HEK293T (cell line): ENCODE data around the gene AKIRIN2.

ENCODE experiments used
- CTCF ChIA-PET: fragments of 350-600 bp; formaldehyde crosslinking; extraction: SDS; loops from one replicate; lab custom pipeline; 2021; ENCODE audit warnings: antibody characterized with exemption, inconsistent platforms; lab: Yijun Ruan, JAX
- POLR2A ChIA-PET: fragments of 350-600 bp; formaldehyde crosslinking; extraction: SDS; loops from one replicate; lab custom pipeline; 2020; ENCODE audit warnings: antibody characterized with exemption, inconsistent platforms; lab: Yijun Ruan, JAX
- DNase-seq: peaks from one replicate; pipeline ENCODE4 v3.0.0; 2012; ENCODE audit warnings: mixed read lengths; ENCODE audit errors: extremely low spot score
- ARNT ChIP-seq: fragments of 450-650 bp; IDR thresholded peaks from 2 replicates; pipeline ENCODE4 v1.6.1; 2017; ENCODE audit warnings: mild to moderate bottlenecking
- BHLHE40 ChIP-seq: fragments of 450-650 bp; IDR thresholded peaks from 2 replicates; pipeline ENCODE4 v1.6.1; 2016; ENCODE audit warnings: mild to moderate bottlenecking, moderate library complexity, borderline replicate concordance
- CTBP1 ChIP-seq: fragments of 450-650 bp; IDR thresholded peaks from 2 replicates; pipeline ENCODE4 v1.6.1; 2016; ENCODE audit warnings: borderline replicate concordance
- ELF4 ChIP-seq: fragments of 450-650 bp; IDR thresholded peaks from 2 replicates; pipeline ENCODE4 v1.6.1; 2017; ENCODE audit warnings: antibody characterized with exemption
- FOXA1 ChIP-seq: fragments of 450-650 bp; IDR thresholded peaks from 2 replicates; pipeline ENCODE4 v1.6.1; 2016; ENCODE audit warnings: mild to moderate bottlenecking
- FOXK2 ChIP-seq: fragments of 450-650 bp; IDR thresholded peaks from 2 replicates; pipeline ENCODE4 v1.6.1; 2016; ENCODE audit warnings: mild to moderate bottlenecking
- FOXM1 ChIP-seq: fragments of 450-650 bp; IDR thresholded peaks from 2 replicates; pipeline ENCODE4 v1.6.1; 2017; ENCODE audit warnings: mild to moderate bottlenecking, borderline replicate concordance
- HDGF ChIP-seq: fragments of 450-650 bp; IDR thresholded peaks from 2 replicates; pipeline ENCODE4 v1.6.1; 2017; ENCODE audit warnings: antibody characterized with exemption, borderline replicate concordance
- L3MBTL2 ChIP-seq: fragments of 450-650 bp; conservative IDR thresholded peaks from 2 replicates; pipeline ENCODE4 v1.6.1; 2016; ENCODE audit warnings: mild to moderate bottlenecking
- LEF1 ChIP-seq: fragments of 450-650 bp; IDR thresholded peaks from 2 replicates; pipeline ENCODE4 v1.6.1; 2017; ENCODE audit warnings: mild to moderate bottlenecking, borderline replicate concordance
- NFRKB ChIP-seq: fragments of 450-650 bp; IDR thresholded peaks from 2 replicates; pipeline ENCODE4 v1.6.1; 2016; ENCODE audit warnings: mild to moderate bottlenecking, moderate library complexity
- PKNOX1 ChIP-seq: fragments of 450-650 bp; IDR thresholded peaks from 2 replicates; pipeline ENCODE4 v1.6.1; 2016
- SP1 ChIP-seq: fragments of 450-650 bp; IDR thresholded peaks from 2 replicates; pipeline ENCODE4 v1.6.1; 2017
- SUZ12 ChIP-seq: fragments of 450-650 bp; IDR thresholded peaks from 2 replicates; pipeline ENCODE4 v1.6.1; 2016; ENCODE audit warnings: mild to moderate bottlenecking
- TARDBP ChIP-seq: fragments of 450-650 bp; IDR thresholded peaks from 2 replicates; pipeline ENCODE4 v1.6.1; 2016
- ZNF384 ChIP-seq: fragments of 450-650 bp; IDR thresholded peaks from 2 replicates; pipeline ENCODE4 v1.6.1; 2016

AKIRIN2 gene

GRCh38 chr6:87684895-87685654 is 17.0 kb downstream of the AKIRIN2 start:
- TF ChIP-seq PKNOX1, result no peak
- no peak for TF ChIP-seq TARDBP
- no peak for TF ChIP-seq FOXA1
- TF ChIP-seq ZNF384, result no peak
- no peak for TF ChIP-seq NFRKB
- TF ChIP-seq FOXM1, result no peak
- ChIA-PET POLR2A (interaction anchor here (0.8 kb wide), 1 partner anchor 320 kb away, joined by 3 read pairs; no protein-coding TSS in a partner anchor), CTCF (interaction anchor here (0.6 kb wide), 2 partner anchors 96 to 124 kb away, joined by 3 to 4 read pairs; no protein-coding TSS in a partner anchor)
- DNase-seq, result no peak

- POLR2A ChIA-PET, result no interaction called here
- DNase-seq, result no peak
- TF ChIP-seq FOXM1 (no peak), PKNOX1 (peak; percentile 78), CTBP1 (no peak), HDGF (no peak), ZNF384 (no peak), ARNT (no peak), TARDBP (no peak), L3MBTL2 (no peak), NFRKB (no peak)
- CTCF ChIA-PET, result no interaction called here
Observed at GRCh38 chr6:87683890-87684289, 18.1 kb downstream of the AKIRIN2 start.

GRCh38 chr6:87682310-87682709 is 19.7 kb downstream of the AKIRIN2 start:
- no peak for TF ChIP-seq ZNF384
- no peak for TF ChIP-seq ELF4
- no peak for DNase-seq
- ChIA-PET CTCF (no interaction called here), POLR2A (no interaction called here)

GRCh38 chr6:87675004-87675681 is 26.9 kb downstream of the AKIRIN2 start:
- CTCF ChIA-PET, result no interaction called here
- POLR2A ChIA-PET, result no interaction called here
- no peak for DNase-seq
- TF ChIP-seq FOXA1, result no peak
- TF ChIP-seq ZNF384, result no peak
- no peak for TF ChIP-seq FOXK2
- TF ChIP-seq FOXM1, result no peak
- no peak for TF ChIP-seq ELF4
- no peak for TF ChIP-seq NFRKB
- TF ChIP-seq HDGF, result no peak
- TF ChIP-seq SP1, result no peak
- TF ChIP-seq LEF1, result no peak
- no peak for TF ChIP-seq TARDBP
- no peak for TF ChIP-seq CTBP1
- no peak for TF ChIP-seq PKNOX1
- TF ChIP-seq ARNT, result no peak
- no peak for TF ChIP-seq BHLHE40
- TF ChIP-seq L3MBTL2, result no peak
- no peak for TF ChIP-seq SUZ12

GRCh38 chr6:87674290-87674689 is 27.7 kb downstream of the AKIRIN2 start:
- ChIA-PET CTCF (no interaction called here), POLR2A (no interaction called here)
- no peak for DNase-seq
- TF ChIP-seq ZNF384, result no peak
- no peak for TF ChIP-seq PKNOX1
- TF ChIP-seq TARDBP, result no peak
- no peak for TF ChIP-seq FOXM1
- TF ChIP-seq ARNT, result no peak

GRCh38 chr6:87673237-87673636 is 28.8 kb downstream of the AKIRIN2 start:
- no peak for DNase-seq
- TF ChIP-seq FOXM1 (no peak), ZNF384 (no peak), NFRKB (no peak), TARDBP (no peak), SUZ12 (no peak), FOXA1 (no peak), FOXK2 (no peak), LEF1 (no peak), ELF4 (no peak)
- POLR2A ChIA-PET, result interaction anchor here (1.1 kb wide), 1 partner anchor 29 kb away, joined by 5 read pairs; the partner anchor contains the start of gene AKIRIN2

More at GRCh38 chr6:87673237-87673636, 28.8 kb downstream of the AKIRIN2 start:
- CTCF ChIA-PET, result no interaction called here
